Sigmoid colon (tissue), 4 donors: ENCODE measurements around the gene YPEL5.

Source experiments
- CTCF ChIP-seq, 4 experiments: fragments of 450-650 bp in 3 of 4; fragments of 200-600 bp in 1 of 4; IDR thresholded peaks; one replicate each; pipeline ENCODE4 v1.5.1; 2016 to 2019; ENCODE audit warnings: antibody characterized with exemption in 4 of 4, mild to moderate bottlenecking in 3 of 4, moderate library complexity in 2 of 4
- EP300 ChIP-seq, 4 donors: sonication (generic); formaldehyde crosslinking; IDR thresholded peaks; one replicate each; pipeline ENCODE4 v1.6.1; 2017; ENCODE audit warnings: antibody characterized with exemption in 4 of 4
- POLR2A ChIP-seq, 2 donors: fragments of 450-650 bp; IDR thresholded peaks; one replicate each; pipeline ENCODE4 v1.6.1; 2016; ENCODE audit warnings: antibody characterized with exemption in 2 of 2, mild to moderate bottlenecking in 2 of 2, moderate library complexity in 2 of 2
- POLR2AphosphoS5 ChIP-seq, 4 donors: sonication (generic); formaldehyde crosslinking; IDR thresholded peaks; one replicate each; pipeline ENCODE4 v1.6.1; 2017; ENCODE audit warnings: antibody characterized with exemption in 4 of 4

GRCh38 chr2:30180226-30180625 is 33.4 kb downstream of the YPEL5 start:
- TF ChIP-seq CTCF (IDR thresholded peaks at IDR 0.05) (no peak), POLR2A (IDR thresholded peaks at IDR 0.05) (no peak), POLR2AphosphoS5 (IDR thresholded peaks at IDR 0.05) (no peak), EP300 (IDR thresholded peaks at IDR 0.05) (no peak)
